ENCODE measurements around the gene GFOD1. TPM values are rescaled to one million over a fixed set of nuclear protein-coding genes. Genes with fewer than 3 reads are reported as not detected.
"Not testable (repeated sequence)": the region's sequence is repeated elsewhere in the genome, so short reads cannot be mapped to it uniquely, and the experiment has no call there.

Gene GFOD1
- total RNA-seq, 1 experiment from 2014 or later: 1.3 TPM

- no peak for DNase-seq
- no peaks in the 10 kb centered on the region for H3K9me3 ChIP-seq
- no peaks in the 10 kb centered on the region for H3K36me3 ChIP-seq
- H3K4me3 ChIP-seq: no peak overlapping the region
- H3K27me3 ChIP-seq: peaks cover 3% of the 10 kb centered on the region; the same call in 1 of the 2 replicates
Measured at GRCh38 chr6:13397359-13398068, 89.9 kb downstream of the GFOD1 start.

- no peaks in the 10 kb centered on the region for H3K9me3 ChIP-seq
- DNase-seq: no peak
- H3K4me3 ChIP-seq: no peak overlapping the region
Measured at GRCh38 chr6:13396241-13396792, 91.1 kb downstream of the GFOD1 start.

GRCh38 chr6:13395272-13396237 lies 91.8 kb downstream of the GFOD1 start:
- peak; percentile 85 for DNase-seq
- no peaks in the 10 kb centered on the region; the same call in 1 of the 2 replicates for H3K36me3 ChIP-seq
- peaks cover 3% of the 10 kb centered on the region; the same call in 1 of the 2 replicates for H3K27me3 ChIP-seq
- H3K4me3 ChIP-seq: no peak overlapping the region
- no peaks in the 10 kb centered on the region for H3K9me3 ChIP-seq

More at GRCh38 chr6:13396241-13396792, 91.1 kb downstream of the GFOD1 start:
- Histone ChIP-seq H3K36me3 (no peaks in the 10 kb centered on the region), H3K27me3 (peaks cover 3% of the 10 kb centered on the region; the same call in 1 of the 2 replicates)

- Histone ChIP-seq H3K9me3 (peaks cover 9% of the 10 kb centered on the region), H3K4me3 (no peak overlapping the region), H3K27me3 (no peaks in the 10 kb centered on the region), H3K36me3 (no peaks in the 10 kb centered on the region; the same call in 1 of the 2 replicates)
- DNase-seq: no peak
Measured at GRCh38 chr6:13392462-13392861, 94.9 kb downstream of the GFOD1 start.

- no peaks in the 10 kb centered on the region; the same call in 1 of the 2 replicates for H3K36me3 ChIP-seq
- no peak for DNase-seq
- H3K27me3 ChIP-seq: no peaks in the 10 kb centered on the region
- peaks cover 9% of the 10 kb centered on the region for H3K9me3 ChIP-seq
- no peak overlapping the region for H3K4me3 ChIP-seq
Measured at GRCh38 chr6:13391537-13391936, 95.9 kb downstream of the GFOD1 start.

GRCh38 chr6:13390658-13391057 lies 96.7 kb downstream of the GFOD1 start:
- H3K36me3 ChIP-seq: no peaks in the 10 kb centered on the region; the same call in 1 of the 2 replicates
- peaks cover 9% of the 10 kb centered on the region for H3K9me3 ChIP-seq
- H3K4me3 ChIP-seq: no peak overlapping the region
- no peaks in the 10 kb centered on the region; the same call in 1 of the 2 replicates for H3K27me3 ChIP-seq
- DNase-seq: no peak

- H3K9me3 ChIP-seq, H3K36me3 ChIP-seq, H3K4me3 ChIP-seq, DNase-seq, H3K27me3 ChIP-seq: not testable (repeated sequence)
Measured at GRCh38 chr6:13389237-13389636, 98.2 kb downstream of the GFOD1 start.

- DNase-seq, H3K27me3 ChIP-seq, H3K9me3 ChIP-seq, H3K36me3 ChIP-seq, H3K4me3 ChIP-seq: not testable (repeated sequence)
Measured at GRCh38 chr6:13388769-13389168, 98.6 kb downstream of the GFOD1 start.

- peaks cover 9% of the 10 kb centered on the region for H3K9me3 ChIP-seq
- H3K27me3 ChIP-seq: no peaks in the 10 kb centered on the region; the same call in 1 of the 2 replicates
- no peaks in the 10 kb centered on the region for H3K36me3 ChIP-seq
- DNase-seq: no peak
- no peak overlapping the region for H3K4me3 ChIP-seq
Measured at GRCh38 chr6:13384966-13385365, 102.4 kb downstream of the GFOD1 start.

- no peaks in the 10 kb centered on the region; the same call in 1 of the 2 replicates for H3K27me3 ChIP-seq
- peaks cover 9% of the 10 kb centered on the region for H3K9me3 ChIP-seq
- H3K4me3 ChIP-seq: no peak overlapping the region
- H3K36me3 ChIP-seq: no peaks in the 10 kb centered on the region
- no peak for DNase-seq
Measured at GRCh38 chr6:13384506-13384905, 102.9 kb downstream of the GFOD1 start.

- Histone ChIP-seq H3K4me3 (no peak overlapping the region), H3K9me3 (peaks cover under 1% of the 10 kb centered on the region), H3K36me3 (no peaks in the 10 kb centered on the region), H3K27me3 (no peaks in the 10 kb centered on the region; the same call in 1 of the 2 replicates)
- no peak for DNase-seq
Measured at GRCh38 chr6:13383328-13384163, 103.9 kb downstream of the GFOD1 start.

- no peaks in the 10 kb centered on the region for H3K27me3 ChIP-seq
- H3K4me3 ChIP-seq: no peak overlapping the region
- DNase-seq: no peak
- no peaks in the 10 kb centered on the region for H3K36me3 ChIP-seq
- H3K9me3 ChIP-seq: no peaks in the 10 kb centered on the region
Measured at GRCh38 chr6:13380761-13381160, 106.6 kb downstream of the GFOD1 start.

- no peaks in the 10 kb centered on the region for H3K27me3 ChIP-seq
- no peak overlapping the region for H3K4me3 ChIP-seq
- no peaks in the 10 kb centered on the region for H3K9me3 ChIP-seq
- no peak for DNase-seq
- no peaks in the 10 kb centered on the region for H3K36me3 ChIP-seq
Measured at GRCh38 chr6:13378669-13379590, 108.5 kb downstream of the GFOD1 start.

- DNase-seq: no peak
- Histone ChIP-seq H3K36me3 (no peaks in the 10 kb centered on the region), H3K9me3 (no peaks in the 10 kb centered on the region), H3K4me3 (no peak overlapping the region), H3K27me3 (no peaks in the 10 kb centered on the region)
Measured at GRCh38 chr6:13377054-13377758, 110.2 kb downstream of the GFOD1 start.

Measured in MG63 (cell line).